ENCODE measurements around the gene IL26.

Gene IL26

GRCh38 chr12:68233498-68233897 lies 7.9 kb upstream of the IL26 start:
- no peak for DNase-seq (ENCODE audit: extremely low read depth, low read depth)
- no peak for TF ChIP-seq CTCF (IDR thresholded peaks at IDR 0.05; ENCODE audit: low read depth, low read length)

- no peak for DNase-seq (ENCODE audit: extremely low read depth, low read depth)
- no peak for TF ChIP-seq CTCF (IDR thresholded peaks at IDR 0.05; ENCODE audit: low read depth, low read length)
Measured at GRCh38 chr12:68231691-68232090, 6.1 kb upstream of the IL26 start.

- DNase-seq (ENCODE audit: extremely low read depth, low read depth): no peak
- TF ChIP-seq CTCF (IDR thresholded peaks at IDR 0.05; ENCODE audit: low read depth, low read length): no peak
Measured at GRCh38 chr12:68231229-68231628, 5.6 kb upstream of the IL26 start.

- TF ChIP-seq CTCF (IDR thresholded peaks at IDR 0.05; ENCODE audit: low read depth, low read length): no peak
- no peak for DNase-seq (ENCODE audit: extremely low read depth, low read depth)
Measured at GRCh38 chr12:68229956-68230355, 4.3 kb upstream of the IL26 start.

DNA sequence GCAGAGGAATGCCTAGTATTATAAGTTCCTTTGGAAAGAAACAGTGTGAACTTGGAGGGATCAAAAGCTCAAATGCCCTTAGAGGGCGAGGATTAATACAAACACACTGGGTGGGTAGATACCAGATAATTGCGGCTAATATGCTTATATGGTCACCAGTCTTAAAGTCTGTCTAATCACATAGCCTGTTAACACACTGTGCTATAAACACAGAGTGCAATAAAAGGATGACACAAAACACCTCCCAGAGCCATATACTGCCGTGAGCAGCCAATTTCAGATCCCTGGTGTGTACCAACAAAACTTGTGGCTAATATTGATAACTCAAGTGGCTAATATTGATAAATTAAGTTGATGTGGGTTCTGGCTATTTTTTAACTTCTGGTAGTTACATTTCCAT lies 1.7 kb upstream of the IL26 start:
- DNase-seq (ENCODE audit: extremely low read depth, low read depth): no peak
- TF ChIP-seq CTCF (IDR thresholded peaks at IDR 0.05; ENCODE audit: low read depth, low read length): no peak

DNA sequence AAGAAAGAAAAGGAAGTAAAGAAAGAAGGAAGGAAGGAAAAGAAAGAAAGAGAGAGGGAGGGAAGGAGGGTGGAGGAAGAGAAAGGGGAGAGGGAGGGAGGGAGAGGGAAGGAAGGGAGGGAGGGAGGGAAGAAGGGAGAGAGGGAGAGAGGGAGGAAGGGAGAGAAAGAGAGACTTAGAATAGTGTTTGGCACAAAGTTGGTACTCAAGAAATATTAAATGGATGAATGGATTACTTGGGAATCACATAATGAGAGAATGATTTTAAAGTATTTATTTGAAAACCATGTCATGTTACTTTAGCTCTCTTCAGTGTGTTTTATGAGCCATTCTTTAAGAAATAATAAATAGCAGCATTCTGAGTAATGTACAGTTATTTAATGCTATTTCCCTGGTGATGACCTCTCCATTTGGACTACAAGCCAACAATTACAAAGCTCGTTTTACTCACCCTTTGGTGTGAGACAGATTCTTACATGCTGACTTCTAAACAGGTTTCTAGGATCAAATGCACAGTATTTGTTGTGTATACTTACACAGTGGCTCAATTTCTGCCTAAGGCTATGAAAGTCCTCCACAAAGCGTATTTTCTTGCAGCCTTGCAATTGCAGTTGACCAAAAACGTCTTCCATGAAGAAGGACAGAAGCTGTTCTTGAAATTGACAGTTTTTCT lies 861 bp downstream of the IL26 start:
- no peak for TF ChIP-seq CTCF (IDR thresholded peaks at IDR 0.05; ENCODE audit: low read depth, low read length)
- no peak for DNase-seq (ENCODE audit: extremely low read depth, low read depth)

- TF ChIP-seq CTCF (IDR thresholded peaks at IDR 0.05; ENCODE audit: low read depth, low read length): peak; percentile 88
Measured at GRCh38 chr12:68223067-68223747, 2.4 kb downstream of the IL26 start.

More at GRCh38 chr12:68223067-68223747, 2.4 kb downstream of the IL26 start:
- peak; percentile 65 for DNase-seq (ENCODE audit: extremely low read depth, low read depth)

Measured in AG09319 (cell line).